Measurements from ENCODE around the gene ARID1A.

GRCh38 chr1:26723013-26723991, 27.5 kb downstream of the ARID1A start:
- TF ChIP-seq, protein P1, sequence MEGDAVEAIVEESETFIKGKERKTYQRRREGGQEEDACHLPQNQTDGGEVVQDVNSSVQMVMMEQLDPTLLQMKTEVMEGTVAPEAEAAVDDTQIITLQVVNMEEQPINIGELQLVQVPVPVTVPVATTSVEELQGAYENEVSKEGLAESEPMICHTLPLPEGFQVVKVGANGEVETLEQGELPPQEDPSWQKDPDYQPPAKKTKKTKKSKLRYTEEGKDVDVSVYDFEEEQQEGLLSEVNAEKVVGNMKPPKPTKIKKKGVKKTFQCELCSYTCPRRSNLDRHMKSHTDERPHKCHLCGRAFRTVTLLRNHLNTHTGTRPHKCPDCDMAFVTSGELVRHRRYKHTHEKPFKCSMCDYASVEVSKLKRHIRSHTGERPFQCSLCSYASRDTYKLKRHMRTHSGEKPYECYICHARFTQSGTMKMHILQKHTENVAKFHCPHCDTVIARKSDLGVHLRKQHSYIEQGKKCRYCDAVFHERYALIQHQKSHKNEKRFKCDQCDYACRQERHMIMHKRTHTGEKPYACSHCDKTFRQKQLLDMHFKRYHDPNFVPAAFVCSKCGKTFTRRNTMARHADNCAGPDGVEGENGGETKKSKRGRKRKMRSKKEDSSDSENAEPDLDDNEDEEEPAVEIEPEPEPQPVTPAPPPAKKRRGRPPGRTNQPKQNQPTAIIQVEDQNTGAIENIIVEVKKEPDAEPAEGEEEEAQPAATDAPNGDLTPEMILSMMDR (conservative IDR thresholded peaks at IDR 0.05): no peak
- TF ChIP-seq EZH2 (IDR thresholded peaks at IDR 0.05; ENCODE audit: low read depth): no peak

All from PC-9 (cell line).